ENCODE results near the gene CEP170.

Gene CEP170

DNA sequence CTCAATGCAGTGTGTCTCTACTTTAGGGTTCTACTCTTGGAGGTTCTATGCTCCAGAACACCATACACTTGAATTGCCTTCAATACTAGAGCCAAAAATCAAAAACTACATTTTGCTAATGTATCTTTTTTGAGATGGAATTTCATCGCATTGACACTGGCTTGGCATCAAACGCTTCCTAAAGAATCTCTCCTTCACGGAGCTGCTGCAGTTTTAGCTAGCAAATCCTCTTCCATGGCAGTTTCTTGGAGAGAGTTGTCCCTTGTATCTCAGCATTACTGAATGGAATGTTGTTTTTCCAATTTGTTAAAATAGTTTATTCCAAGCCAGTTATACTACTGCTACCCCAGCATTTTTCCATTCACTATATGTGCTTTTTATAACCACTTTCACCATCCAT is 18.4 kb upstream of the CEP170 start:
- Histone ChIP-seq H3K79me2 (ENCODE audit: low read length) (no peaks in the 10 kb centered on the region), H3K4me3 (ENCODE audit: low read length) (no peak overlapping the region), H4K20me1 (ENCODE audit: insufficient read depth, low read length) (no peaks in the 10 kb centered on the region), H3K4me2 (ENCODE audit: low read depth, low read length) (no peak overlapping the region), H3K27ac (ENCODE audit: low read length) (no peak overlapping the region), H3K36me3 (replicated peaks; ENCODE audit: insufficient read depth, low read length) (peaks cover 3% of the 10 kb centered on the region; the same call in 1 of the 2 replicates), H3K4me1 (ENCODE audit: low read length) (no peaks in the 10 kb centered on the region), H3K9me2 (replicated peaks; ENCODE audit: insufficient read depth, low read length) (no peaks in the 10 kb centered on the region), H2AFZ (ENCODE audit: low read length) (no peak overlapping the region), H3K9me3 (replicated peaks; ENCODE audit: insufficient read depth, low read length) (no peaks in the 10 kb centered on the region), H3K27me3 (replicated peaks; ENCODE audit: insufficient read depth, low read length) (no peaks in the 10 kb centered on the region), H3F3A (ENCODE audit: insufficient read depth, low read length) (no peaks in the 10 kb centered on the region), H3K9ac (ENCODE audit: low read length) (no peak overlapping the region)
- TF ChIP-seq EZH2phosphoT487 (IDR thresholded peaks at IDR 0.05; ENCODE audit: low read length) (no peak), EZH2 (optimal IDR thresholded peaks at IDR 0.05; ENCODE audit: low read depth, low read length) (no peak)
- TF ChIP-seq, protein P1, sequence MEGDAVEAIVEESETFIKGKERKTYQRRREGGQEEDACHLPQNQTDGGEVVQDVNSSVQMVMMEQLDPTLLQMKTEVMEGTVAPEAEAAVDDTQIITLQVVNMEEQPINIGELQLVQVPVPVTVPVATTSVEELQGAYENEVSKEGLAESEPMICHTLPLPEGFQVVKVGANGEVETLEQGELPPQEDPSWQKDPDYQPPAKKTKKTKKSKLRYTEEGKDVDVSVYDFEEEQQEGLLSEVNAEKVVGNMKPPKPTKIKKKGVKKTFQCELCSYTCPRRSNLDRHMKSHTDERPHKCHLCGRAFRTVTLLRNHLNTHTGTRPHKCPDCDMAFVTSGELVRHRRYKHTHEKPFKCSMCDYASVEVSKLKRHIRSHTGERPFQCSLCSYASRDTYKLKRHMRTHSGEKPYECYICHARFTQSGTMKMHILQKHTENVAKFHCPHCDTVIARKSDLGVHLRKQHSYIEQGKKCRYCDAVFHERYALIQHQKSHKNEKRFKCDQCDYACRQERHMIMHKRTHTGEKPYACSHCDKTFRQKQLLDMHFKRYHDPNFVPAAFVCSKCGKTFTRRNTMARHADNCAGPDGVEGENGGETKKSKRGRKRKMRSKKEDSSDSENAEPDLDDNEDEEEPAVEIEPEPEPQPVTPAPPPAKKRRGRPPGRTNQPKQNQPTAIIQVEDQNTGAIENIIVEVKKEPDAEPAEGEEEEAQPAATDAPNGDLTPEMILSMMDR (IDR thresholded peaks at IDR 0.05; ENCODE audit: low read length): no peak
- DNase-seq: no peak

DNA sequence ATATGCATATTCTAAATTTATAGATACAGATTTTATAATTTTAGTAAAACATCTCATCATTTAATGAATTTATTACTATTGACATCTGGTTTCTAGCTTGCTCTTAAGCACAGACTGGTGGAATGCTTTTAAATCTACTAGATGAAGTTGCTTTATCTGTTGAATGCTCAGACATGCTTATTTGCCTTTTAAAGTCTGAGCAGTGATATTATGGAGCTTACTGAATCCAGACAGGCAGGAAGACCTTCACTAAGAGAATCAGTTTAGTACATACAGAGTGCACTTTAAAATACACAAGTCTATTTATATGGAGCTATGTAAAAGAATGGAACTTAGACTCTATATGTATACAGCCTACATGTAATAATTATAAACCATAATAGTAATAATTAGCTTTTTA is 17.3 kb upstream of the CEP170 start:
- H3K4me2 ChIP-seq (ENCODE audit: low read depth, low read length): no peak overlapping the region
- H3K9me3 ChIP-seq (replicated peaks; ENCODE audit: insufficient read depth, low read length): no peaks in the 10 kb centered on the region
- H3F3A ChIP-seq (ENCODE audit: insufficient read depth, low read length): no peaks in the 10 kb centered on the region
- no peak overlapping the region for H2AFZ ChIP-seq (ENCODE audit: low read length)
- no peaks in the 10 kb centered on the region for H3K4me1 ChIP-seq (ENCODE audit: low read length)
- no peak for TF ChIP-seq EZH2 (optimal IDR thresholded peaks at IDR 0.05; ENCODE audit: low read depth, low read length)
- TF ChIP-seq, protein P1 (IDR thresholded peaks at IDR 0.05; ENCODE audit: low read length): no peak
- no peak for TF ChIP-seq EZH2phosphoT487 (IDR thresholded peaks at IDR 0.05; ENCODE audit: low read length)
- H3K9ac ChIP-seq (ENCODE audit: low read length): no peak overlapping the region
- DNase-seq: no peak
- H3K36me3 ChIP-seq (replicated peaks; ENCODE audit: insufficient read depth, low read length): peaks cover 3% of the 10 kb centered on the region; the same call in 1 of the 2 replicates
- H3K4me3 ChIP-seq (ENCODE audit: low read length): no peak overlapping the region
- H3K9me2 ChIP-seq (replicated peaks; ENCODE audit: insufficient read depth, low read length): no peaks in the 10 kb centered on the region
- no peaks in the 10 kb centered on the region for H3K79me2 ChIP-seq (ENCODE audit: low read length)
- no peaks in the 10 kb centered on the region for H4K20me1 ChIP-seq (ENCODE audit: insufficient read depth, low read length)
- no peaks in the 10 kb centered on the region for H3K27me3 ChIP-seq (replicated peaks; ENCODE audit: insufficient read depth, low read length)
- no peak overlapping the region for H3K27ac ChIP-seq (ENCODE audit: low read length)

DNA sequence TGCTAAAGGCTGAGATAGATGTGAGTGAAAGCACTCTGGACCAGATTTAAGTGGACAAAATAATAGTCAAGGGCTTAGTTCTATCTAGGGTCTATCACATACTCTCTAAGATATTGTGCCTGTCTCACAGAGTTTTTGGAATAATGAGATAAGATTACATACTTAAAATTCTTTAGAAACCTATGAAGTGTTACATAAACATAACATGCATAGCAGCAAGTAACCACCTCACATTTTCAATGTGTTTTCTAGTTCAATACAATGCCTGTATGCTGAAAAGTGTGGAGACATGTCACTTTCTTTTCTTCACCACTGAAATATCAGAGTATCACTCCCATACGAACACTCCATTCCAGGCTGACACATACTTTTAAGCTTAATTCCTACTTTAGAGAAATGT is 16.9 kb upstream of the CEP170 start:
- TF ChIP-seq EZH2phosphoT487 (IDR thresholded peaks at IDR 0.05; ENCODE audit: low read length): no peak
- TF ChIP-seq, protein P1 (IDR thresholded peaks at IDR 0.05; ENCODE audit: low read length): no peak
- H4K20me1 ChIP-seq (ENCODE audit: insufficient read depth, low read length): no peaks in the 10 kb centered on the region
- no peaks in the 10 kb centered on the region for H3K9me2 ChIP-seq (replicated peaks; ENCODE audit: insufficient read depth, low read length)
- no peaks in the 10 kb centered on the region for H3K9me3 ChIP-seq (replicated peaks; ENCODE audit: insufficient read depth, low read length)
- no peaks in the 10 kb centered on the region for H3F3A ChIP-seq (ENCODE audit: insufficient read depth, low read length)
- H2AFZ ChIP-seq (ENCODE audit: low read length): no peak overlapping the region
- H3K27ac ChIP-seq (ENCODE audit: low read length): no peak overlapping the region
- no peak for DNase-seq
- H3K4me2 ChIP-seq (ENCODE audit: low read depth, low read length): no peak overlapping the region
- no peaks in the 10 kb centered on the region for H3K79me2 ChIP-seq (ENCODE audit: low read length)
- H3K27me3 ChIP-seq (replicated peaks; ENCODE audit: insufficient read depth, low read length): no peaks in the 10 kb centered on the region
- no peak overlapping the region for H3K9ac ChIP-seq (ENCODE audit: low read length)
- H3K36me3 ChIP-seq (replicated peaks; ENCODE audit: insufficient read depth, low read length): peaks cover 3% of the 10 kb centered on the region; the same call in 1 of the 2 replicates
- H3K4me3 ChIP-seq (ENCODE audit: low read length): no peak overlapping the region
- H3K4me1 ChIP-seq (ENCODE audit: low read length): no peaks in the 10 kb centered on the region
